NCI-H1694 (cell line): Measurements from ENCODE around the gene ZNF784.

Experiments
- DNase-seq: peaks from one replicate; lab custom pipeline; 2025; lab: John Stamatoyannopoulos, UW

ZNF784 gene, protein sequence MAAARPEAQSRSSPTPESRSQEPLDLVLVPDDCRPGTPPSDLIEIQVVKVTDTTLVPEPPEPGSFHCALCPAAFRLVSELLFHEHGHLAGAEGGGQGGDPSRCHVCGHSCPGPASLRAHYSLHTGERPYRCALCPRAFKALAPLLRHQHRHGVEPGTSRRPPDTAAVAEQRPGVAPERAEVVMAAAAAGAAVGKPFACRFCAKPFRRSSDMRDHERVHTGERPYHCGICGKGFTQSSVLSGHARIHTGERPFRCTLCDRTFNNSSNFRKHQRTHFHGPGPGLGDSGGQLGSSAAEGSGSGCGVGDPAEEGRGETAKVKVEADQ

DNA sequence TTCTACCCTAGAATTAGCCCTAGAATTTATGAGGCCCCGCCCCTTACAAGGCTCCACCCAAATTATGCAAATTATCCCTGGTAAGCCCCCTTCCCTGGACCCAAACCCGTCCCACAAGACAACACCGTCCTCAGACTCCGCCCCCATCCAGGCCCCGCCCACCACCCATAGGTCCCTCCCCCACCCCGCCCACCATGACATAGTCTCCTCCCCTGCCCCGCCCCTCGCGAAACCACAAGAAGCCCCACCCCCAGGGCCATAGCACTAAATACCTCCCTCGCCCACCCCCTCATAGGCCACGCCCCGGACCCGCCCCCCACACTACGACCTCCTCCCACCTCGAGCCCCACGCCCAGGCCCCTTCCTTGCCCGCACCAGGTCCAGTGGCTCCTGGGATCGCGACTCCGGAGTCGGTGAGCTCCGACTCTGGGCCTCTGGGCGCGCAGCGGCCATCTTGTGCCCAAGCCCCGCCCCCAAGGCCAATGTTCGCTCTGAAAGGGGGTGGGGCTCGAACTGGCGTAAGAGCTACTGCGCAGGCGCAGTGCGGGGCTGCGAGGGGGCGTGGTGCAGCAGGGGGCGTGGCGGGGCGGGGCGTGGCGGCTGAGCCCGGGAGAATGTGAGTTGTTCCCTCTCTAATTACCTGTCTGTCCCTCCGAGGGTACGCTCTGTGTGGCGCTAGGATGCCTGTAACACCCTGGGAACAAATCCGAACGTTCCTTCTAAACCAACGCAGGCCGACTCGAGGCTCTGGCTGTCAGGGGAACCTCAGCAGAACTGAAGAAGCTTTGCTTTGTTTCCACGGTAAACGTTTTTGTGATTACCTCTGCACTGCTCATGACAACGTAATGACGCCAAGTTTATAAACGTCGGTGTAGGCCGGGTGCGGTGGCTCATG, at the start of gene ZNF784:
Gene ZNF784, minus strand, starts transcription at position 458 of the 895 bp plus-strand sequence. Its CDS starts 5 bp downstream, at position 453.
- peak; percentile 84 for DNase-seq

- DNase-seq: no peak
Measured at GRCh38 chr19:55673889-55674288, 49.5 kb upstream of the ZNF784 start.

DNA sequence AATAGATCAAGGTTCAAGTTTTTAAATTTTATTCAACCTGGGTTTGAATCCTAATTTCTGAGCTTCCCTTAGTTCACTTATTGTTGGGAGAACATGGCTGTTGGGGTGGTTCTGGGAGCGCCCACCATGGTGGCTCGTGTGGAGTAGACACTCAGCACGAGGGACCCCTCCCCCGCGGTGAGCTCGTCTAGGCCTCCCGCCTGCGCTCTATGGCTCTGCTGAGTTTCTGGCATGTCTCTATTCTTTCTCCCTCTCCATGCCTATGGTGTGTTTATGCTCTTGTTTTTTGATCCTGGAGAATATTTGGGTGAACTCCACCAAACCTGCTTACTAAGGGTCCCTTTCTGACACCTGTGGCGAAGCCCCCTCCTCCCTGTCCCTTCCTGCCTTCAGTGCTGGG, 49.1 kb upstream of the ZNF784 start:
- no peak for DNase-seq

DNA sequence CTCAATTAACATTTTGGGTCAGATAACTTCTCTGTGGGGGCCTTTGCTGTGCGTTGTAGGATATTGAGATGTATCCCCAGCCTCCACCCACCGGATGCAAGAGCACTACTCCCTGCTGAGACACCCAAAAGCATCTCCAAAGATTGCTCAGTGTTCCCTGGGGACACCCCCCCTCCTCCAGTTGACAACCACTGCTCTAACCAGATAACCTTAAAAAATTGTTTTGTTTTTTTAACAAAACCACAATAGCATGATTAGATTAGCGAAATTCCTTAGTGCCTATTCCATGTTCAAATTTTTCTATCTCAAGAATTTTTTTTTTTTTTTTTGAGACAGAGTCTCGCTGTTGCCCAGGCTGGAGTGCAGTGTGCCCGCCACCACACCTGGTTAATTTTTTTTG, 48.1 kb upstream of the ZNF784 start:
- no peak for DNase-seq

DNA sequence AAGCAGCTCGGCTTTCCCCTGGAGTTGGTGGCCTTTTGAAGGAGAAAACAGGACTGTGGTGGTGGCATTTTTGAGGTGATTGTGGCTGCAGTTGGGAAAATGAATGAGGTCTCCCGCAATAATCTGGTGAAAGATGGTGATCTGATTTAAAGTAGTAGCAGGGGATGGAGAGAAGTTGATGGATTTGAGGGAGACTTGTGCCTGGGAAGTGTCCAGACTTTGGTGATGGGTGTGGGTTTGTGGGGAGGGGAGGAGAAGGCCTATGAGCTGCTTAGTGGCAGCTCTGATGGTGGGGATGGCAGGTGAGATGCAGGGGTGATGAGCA, 46.6 kb upstream of the ZNF784 start:
- DNase-seq: no peak

DNA sequence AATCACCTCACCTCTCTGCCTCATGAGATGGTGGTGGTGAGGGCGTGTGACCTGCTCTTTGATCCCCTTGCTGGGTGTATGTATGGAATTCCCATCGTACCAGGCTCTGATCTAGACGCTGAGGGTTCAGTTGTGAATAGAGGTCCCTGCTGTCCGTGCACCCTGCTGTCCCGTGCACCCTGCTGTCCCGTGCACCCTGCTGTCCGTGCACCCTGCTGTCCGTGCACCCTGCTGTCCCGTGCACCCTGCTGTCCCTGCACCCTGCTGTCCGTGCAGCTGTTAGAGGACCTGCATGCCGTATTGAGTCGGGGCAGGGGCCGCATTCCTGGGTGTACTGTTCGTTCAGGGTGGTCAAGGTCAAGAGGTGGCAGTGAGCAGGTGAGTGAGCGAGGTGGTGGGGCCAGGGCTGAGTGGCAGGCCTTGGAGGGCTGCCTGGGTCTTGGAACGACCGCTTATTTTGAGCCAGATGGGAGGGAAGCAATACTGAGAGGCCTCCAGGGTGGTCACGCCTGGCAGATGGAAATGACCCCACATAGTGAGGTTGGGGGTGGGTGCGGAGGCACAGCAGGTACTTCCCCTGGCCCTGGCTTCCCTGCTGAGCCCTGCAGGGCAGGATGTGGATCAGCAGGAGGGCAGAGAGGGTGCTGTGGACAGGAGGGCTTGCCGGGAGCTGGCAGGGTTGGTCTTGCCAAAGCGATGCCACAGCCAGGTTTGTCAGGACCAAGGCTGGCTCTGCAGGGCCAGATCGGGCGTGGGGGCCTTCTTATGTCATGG, 46.1 kb upstream of the ZNF784 start:
- DNase-seq: no peak

DNA sequence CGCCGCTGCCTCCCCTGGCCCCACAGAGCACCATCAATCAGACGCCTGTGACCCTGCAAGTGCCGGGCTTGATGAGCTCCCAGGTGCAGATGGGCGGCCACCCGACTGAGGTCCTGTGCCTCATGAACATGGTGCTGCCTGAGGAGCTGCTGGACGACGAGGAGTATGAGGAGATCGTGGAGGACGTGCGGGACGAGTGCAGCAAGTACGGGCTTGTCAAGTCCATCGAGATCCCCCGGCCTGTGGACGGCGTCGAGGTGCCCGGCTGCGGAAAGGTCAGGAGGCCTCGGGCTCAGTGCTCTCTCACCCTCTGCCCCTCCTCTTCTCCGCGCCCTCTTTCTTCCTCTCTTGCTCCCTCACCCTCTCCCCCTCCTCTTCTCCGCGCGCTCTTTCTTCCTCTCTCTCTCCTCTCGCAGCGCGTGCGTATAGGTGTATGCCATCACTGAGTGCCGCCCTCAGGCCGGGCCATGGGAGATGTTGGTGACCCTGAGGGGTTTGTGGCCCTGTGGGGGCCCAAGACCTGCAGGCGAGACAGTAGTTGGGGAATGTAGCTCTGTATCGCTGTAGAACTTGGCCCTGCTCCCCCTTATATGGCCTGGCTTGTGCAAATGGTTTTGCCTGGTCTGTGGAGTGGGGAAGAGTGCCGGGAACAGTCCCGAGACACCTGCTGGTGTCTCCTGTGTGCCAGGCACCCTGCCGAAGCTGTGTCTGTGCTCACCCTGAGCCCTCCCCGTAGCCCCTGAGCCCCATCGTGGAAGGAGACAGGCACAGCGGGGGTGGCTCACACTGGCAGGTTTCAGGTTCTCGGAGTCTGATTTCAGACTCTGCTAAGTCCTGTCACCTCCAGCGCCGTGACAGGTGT, 45.3 kb upstream of the ZNF784 start:
- DNase-seq: no peak

- DNase-seq: no peak
Measured at GRCh38 chr19:55668603-55669348, 44.4 kb upstream of the ZNF784 start.

- no peak for DNase-seq
Measured at GRCh38 chr19:55667958-55668357, 43.6 kb upstream of the ZNF784 start.

GRCh38 chr19:55667511-55667910, 43.1 kb upstream of the ZNF784 start:
- DNase-seq: no peak

GRCh38 chr19:55667006-55667381, 42.6 kb upstream of the ZNF784 start:
- DNase-seq: no peak

DNA sequence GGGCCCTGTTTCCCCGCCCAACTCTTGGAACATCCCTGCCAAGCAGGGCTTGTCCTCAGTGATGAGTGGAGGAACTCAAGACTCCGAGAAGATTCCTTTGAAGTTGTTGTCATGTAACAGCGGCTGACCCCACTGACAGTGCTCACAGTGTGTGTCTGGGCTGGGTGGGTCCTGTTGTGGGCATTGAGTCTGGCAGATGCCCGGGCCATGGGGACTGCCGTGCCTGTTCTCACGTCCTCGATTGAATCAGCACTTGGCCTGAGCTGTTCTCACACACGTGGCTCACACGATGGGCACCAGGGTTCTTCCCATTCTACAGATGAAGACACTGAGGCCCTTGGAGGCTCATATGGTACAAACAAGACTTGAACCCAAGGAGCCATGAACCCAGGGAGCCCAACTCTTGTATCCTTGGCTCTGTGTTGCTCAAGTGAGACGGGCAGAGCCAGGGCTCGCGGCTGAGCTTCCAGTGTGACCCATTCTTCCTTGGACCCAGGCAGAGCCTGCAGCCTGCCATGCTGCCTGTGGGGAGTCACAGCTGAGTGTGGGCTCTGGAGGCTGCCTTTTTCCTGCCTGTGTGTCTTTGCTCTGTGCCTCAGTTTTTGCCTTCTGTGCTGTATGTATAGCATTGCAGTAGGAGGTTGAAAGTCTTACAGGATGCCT, 42.1 kb upstream of the ZNF784 start:
- DNase-seq: no peak

GRCh38 chr19:55663846-55664536, 39.6 kb upstream of the ZNF784 start:
- DNase-seq: no peak

DNA sequence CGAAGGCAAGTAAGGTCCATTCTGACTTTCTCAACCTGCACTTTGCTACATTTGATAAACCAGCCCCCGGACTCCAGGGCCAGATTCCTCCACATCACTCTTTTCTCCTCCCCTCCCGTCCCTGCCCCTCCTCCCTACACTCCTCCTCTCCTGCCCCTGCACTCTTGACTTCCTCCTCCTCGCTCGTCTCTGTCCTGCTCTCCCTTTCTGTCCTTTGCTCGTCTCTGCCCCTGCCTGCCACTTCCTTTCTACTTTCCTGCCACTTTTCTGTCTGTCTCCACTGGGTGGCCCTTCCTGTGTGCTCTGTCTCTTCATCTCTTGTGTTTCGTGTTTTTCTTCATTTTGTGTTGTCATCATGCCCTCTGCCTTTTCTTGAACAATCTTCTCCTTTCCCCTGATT, 37.5 kb upstream of the ZNF784 start:
- DNase-seq: no peak

GRCh38 chr19:55660991-55661390, 36.6 kb upstream of the ZNF784 start:
- no peak for DNase-seq

GRCh38 chr19:55660404-55660803, 36.0 kb upstream of the ZNF784 start:
- no peak for DNase-seq

DNA sequence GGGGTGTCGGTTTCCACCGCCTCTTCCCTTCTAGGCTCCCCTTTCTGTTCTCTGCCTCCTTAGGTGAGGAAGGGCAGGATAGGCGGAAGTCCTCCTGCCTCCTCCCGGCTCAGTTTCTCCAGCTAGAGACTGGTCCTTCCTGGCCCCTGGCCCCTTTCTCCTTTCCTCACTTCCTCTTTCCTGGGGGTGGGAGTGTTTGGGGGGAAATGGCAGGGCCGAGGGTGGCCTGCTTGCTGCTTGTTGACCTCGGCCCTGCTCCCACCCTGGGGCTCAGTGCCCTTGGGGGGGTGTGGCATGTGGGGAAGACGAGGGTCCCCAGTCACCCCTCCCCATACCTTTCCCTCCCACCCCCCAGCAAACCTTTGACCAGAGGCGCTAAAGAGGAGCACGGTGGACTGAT, 35.5 kb upstream of the ZNF784 start:
- no peak for DNase-seq

- no peak for DNase-seq
Measured at GRCh38 chr19:55658846-55659459, 34.6 kb upstream of the ZNF784 start.

GRCh38 chr19:55656988-55657747, 32.8 kb upstream of the ZNF784 start:
- no peak for DNase-seq
